Peyer's patch (tissue), 4 donors: ENCODE data around the gene NFE2.

ENCODE experiments used
- CTCF ChIP-seq, 6 experiments: fragments of 450-650 bp in 4 of 6; fragments of 200-600 bp in 2 of 6; sonication (generic) in 1 of 6; IDR thresholded peaks; one replicate each; pipeline ENCODE4 v1.5.1; 2017 to 2019; ENCODE audit warnings: antibody characterized with exemption in 6 of 6, mild to moderate bottlenecking in 3 of 6, moderate library complexity in 1 of 6
- POLR2A ChIP-seq, 2 donors: fragments of 450-650 bp; IDR thresholded peaks; one replicate each; pipeline ENCODE4 v1.5.1; 2017; ENCODE audit warnings: antibody characterized with exemption in 2 of 2, mild to moderate bottlenecking in 2 of 2, moderate library complexity in 2 of 2

- TF ChIP-seq CTCF (IDR thresholded peaks at IDR 0.05) (no peak), POLR2A (IDR thresholded peaks at IDR 0.05) (no peak)
Measured at GRCh38 chr12:54340846-54341245, 40.0 kb upstream of the NFE2 start.
